ENCODE results near the gene EXOC3L1.

The EXOC3L1 gene

GRCh38 chr16:67164599-67165061 lies 25.3 kb downstream of the EXOC3L1 start, which contains the start of gene HSF4:
HSF4 (plus strand) TSS chr16:67164745; CDS start chr16:67164812, 67 bp downstream.
- Histone ChIP-seq H3K4me1 (ENCODE audit: insufficient read depth, low read length) (peaks cover 52% of the 10 kb centered on the region), H3K9me3 (ENCODE audit: low read length) (no peaks in the 10 kb centered on the region), H3K36me3 (ENCODE audit: insufficient read depth, low read length) (no peaks in the 10 kb centered on the region), H3K4me3 (ENCODE audit: low read depth in 1 of 2, low read length in 2 of 2) (peak within 1 kb of the TSS; percentile 38 to 59), H3K27ac (ENCODE audit: low read depth, low read length) (peak within 1 kb of the TSS; percentile 58), H3K27me3 (ENCODE audit: control insufficient read depth in 1 of 2, insufficient read depth in 2 of 2, low read length in 2 of 2) (peaks cover 19 to 56% of the 10 kb centered on the region in 2 donors), H3K9ac (ENCODE audit: low read length) (no peak within 1 kb of the TSS)

GRCh38 chr16:67163999-67164558 lies 25.9 kb downstream of the EXOC3L1 start:
- H3K9ac ChIP-seq (ENCODE audit: low read length) = no peak overlapping the region

GRCh38 chr16:67163164-67163998 lies 26.6 kb downstream of the EXOC3L1 start:
- Histone ChIP-seq H3K27me3 (ENCODE audit: control insufficient read depth in 1 of 2, insufficient read depth in 2 of 2, low read length in 2 of 2) (peaks cover 19 to 56% of the 10 kb centered on the region in 2 donors), H3K36me3 (ENCODE audit: insufficient read depth, low read length) (no peaks in the 10 kb centered on the region), H3K9ac (ENCODE audit: low read length) (no peak overlapping the region), H3K9me3 (ENCODE audit: low read length) (no peaks in the 10 kb centered on the region), H3K4me3 (ENCODE audit: low read depth in 1 of 2, low read length in 2 of 2) (peak overlapping the region; percentile 38 to 49), H3K27ac (ENCODE audit: low read depth, low read length) (peak overlapping the region; percentile 58), H3K4me1 (ENCODE audit: insufficient read depth, low read length) (peaks cover 40% of the 10 kb centered on the region)

More at GRCh38 chr16:67163999-67164558, 25.9 kb downstream of the EXOC3L1 start:
- no peaks in the 10 kb centered on the region for H3K36me3 ChIP-seq (ENCODE audit: insufficient read depth, low read length)
- peaks cover 19 to 56% of the 10 kb centered on the region in 2 donors for H3K27me3 ChIP-seq (ENCODE audit: control insufficient read depth in 1 of 2, insufficient read depth in 2 of 2, low read length in 2 of 2)
- H3K27ac ChIP-seq (ENCODE audit: low read depth, low read length) = peak overlapping the region; percentile 58
- peak overlapping the region; percentile 38 to 49 for H3K4me3 ChIP-seq (ENCODE audit: low read depth in 1 of 2, low read length in 2 of 2)
- no peaks in the 10 kb centered on the region for H3K9me3 ChIP-seq (ENCODE audit: low read length)
- H3K4me1 ChIP-seq (ENCODE audit: insufficient read depth, low read length) = peaks cover 47% of the 10 kb centered on the region

- no peak overlapping the region for H3K9ac ChIP-seq (ENCODE audit: low read length)
- peaks cover 19 to 56% of the 10 kb centered on the region in 2 donors for H3K27me3 ChIP-seq (ENCODE audit: control insufficient read depth in 1 of 2, insufficient read depth in 2 of 2, low read length in 2 of 2)
- H3K4me3 ChIP-seq (ENCODE audit: low read depth in 1 of 2, low read length in 2 of 2) = peak overlapping the region in 1 of 2 donors; percentile 49
- peak overlapping the region; percentile 34 for H3K27ac ChIP-seq (ENCODE audit: low read depth, low read length)
- no peaks in the 10 kb centered on the region for H3K9me3 ChIP-seq (ENCODE audit: low read length)
- H3K36me3 ChIP-seq (ENCODE audit: insufficient read depth, low read length) = no peaks in the 10 kb centered on the region
- H3K4me1 ChIP-seq (ENCODE audit: insufficient read depth, low read length) = peaks cover 40% of the 10 kb centered on the region
Measured at GRCh38 chr16:67162506-67163163, 27.3 kb downstream of the EXOC3L1 start.

- H3K27me3 ChIP-seq (ENCODE audit: control insufficient read depth in 1 of 2, insufficient read depth in 2 of 2, low read length in 2 of 2) = peaks cover 19 to 56% of the 10 kb centered on the region in 2 donors
- H3K9me3 ChIP-seq (ENCODE audit: low read length) = no peaks in the 10 kb centered on the region
- H3K27ac ChIP-seq (ENCODE audit: low read depth, low read length) = no peak overlapping the region
- H3K36me3 ChIP-seq (ENCODE audit: insufficient read depth, low read length) = no peaks in the 10 kb centered on the region
- H3K9ac ChIP-seq (ENCODE audit: low read length) = no peak overlapping the region
- H3K4me3 ChIP-seq (ENCODE audit: low read depth in 1 of 2, low read length in 2 of 2) = peak overlapping the region in 1 of 2 donors; percentile 82
- peaks cover 40% of the 10 kb centered on the region for H3K4me1 ChIP-seq (ENCODE audit: insufficient read depth, low read length)
Measured at GRCh38 chr16:67161595-67162058, 28.3 kb downstream of the EXOC3L1 start.

- peak overlapping the region; percentile 72 to 82 for H3K4me3 ChIP-seq (ENCODE audit: low read depth in 1 of 2, low read length in 2 of 2)
- H3K36me3 ChIP-seq (ENCODE audit: insufficient read depth, low read length) = no peaks in the 10 kb centered on the region
- peak overlapping the region; percentile 75 for H3K27ac ChIP-seq (ENCODE audit: low read depth, low read length)
- no peaks in the 10 kb centered on the region for H3K9me3 ChIP-seq (ENCODE audit: low read length)
- H3K9ac ChIP-seq (ENCODE audit: low read length) = no peak overlapping the region
- H3K4me1 ChIP-seq (ENCODE audit: insufficient read depth, low read length) = peaks cover 33% of the 10 kb centered on the region
- peaks cover 19 to 46% of the 10 kb centered on the region in 2 donors for H3K27me3 ChIP-seq (ENCODE audit: control insufficient read depth in 1 of 2, insufficient read depth in 2 of 2, low read length in 2 of 2)
Measured at GRCh38 chr16:67158637-67159600, 31.0 kb downstream of the EXOC3L1 start.

- Histone ChIP-seq H3K9ac (ENCODE audit: low read length) (no peak overlapping the region), H3K36me3 (ENCODE audit: insufficient read depth, low read length) (no peaks in the 10 kb centered on the region), H3K27ac (ENCODE audit: low read depth, low read length) (no peak overlapping the region), H3K4me3 (ENCODE audit: low read depth in 1 of 2, low read length in 2 of 2) (no peak overlapping the region), H3K4me1 (ENCODE audit: insufficient read depth, low read length) (peaks cover 26% of the 10 kb centered on the region), H3K27me3 (ENCODE audit: control insufficient read depth in 1 of 2, insufficient read depth in 2 of 2, low read length in 2 of 2) (peaks cover 18 to 38% of the 10 kb centered on the region in 2 donors), H3K9me3 (ENCODE audit: low read length) (no peaks in the 10 kb centered on the region)
Measured at GRCh38 chr16:67157892-67158635, 31.9 kb downstream of the EXOC3L1 start.

GRCh38 chr16:67157106-67157748 lies 32.7 kb downstream of the EXOC3L1 start:
- Histone ChIP-seq H3K27ac (ENCODE audit: low read depth, low read length) (no peak overlapping the region), H3K27me3 (ENCODE audit: control insufficient read depth in 1 of 2, insufficient read depth in 2 of 2, low read length in 2 of 2) (peaks cover 10 to 29% of the 10 kb centered on the region in 2 donors), H3K4me1 (ENCODE audit: insufficient read depth, low read length) (peaks cover 18% of the 10 kb centered on the region), H3K9me3 (ENCODE audit: low read length) (no peaks in the 10 kb centered on the region), H3K9ac (ENCODE audit: low read length) (no peak overlapping the region), H3K36me3 (ENCODE audit: insufficient read depth, low read length) (no peaks in the 10 kb centered on the region), H3K4me3 (ENCODE audit: low read depth in 1 of 2, low read length in 2 of 2) (no peak overlapping the region)

GRCh38 chr16:67156143-67156844 lies 33.6 kb downstream of the EXOC3L1 start:
- no peak overlapping the region for H3K27ac ChIP-seq (ENCODE audit: low read depth, low read length)
- H3K36me3 ChIP-seq (ENCODE audit: insufficient read depth, low read length) = no peaks in the 10 kb centered on the region
- H3K9ac ChIP-seq (ENCODE audit: low read length) = no peak overlapping the region
- H3K9me3 ChIP-seq (ENCODE audit: low read length) = no peaks in the 10 kb centered on the region
- H3K4me3 ChIP-seq (ENCODE audit: low read depth in 1 of 2, low read length in 2 of 2) = no peak overlapping the region
- peaks cover 18% of the 10 kb centered on the region for H3K4me1 ChIP-seq (ENCODE audit: insufficient read depth, low read length)
- H3K27me3 ChIP-seq (ENCODE audit: control insufficient read depth in 1 of 2, insufficient read depth in 2 of 2, low read length in 2 of 2) = peaks cover 5 to 20% of the 10 kb centered on the region in 2 donors

Data from muscle layer of colon (tissue), 2 donors.